Neural progenitor cell (in vitro differentiated cells): ENCODE measurements around the gene GABRB1. TPM values are rescaled to one million over a fixed set of nuclear protein-coding genes. Genes with fewer than 3 reads are reported as not detected.
A peak's percentile ranks its signal among the peaks of the same experiment; 100 is the strongest.

Experiments
- DNase-seq: peaks from one replicate; pipeline ENCODE4 v3.0.0-alpha.2; 2016; ENCODE audit warnings: low spot score
- H2AFZ ChIP-seq: fragments of 200-600 bp; sonication (generic); replicated peaks from 2 replicates; pipeline ENCODE4 v1.6.1; 2016; ENCODE audit warnings: antibody characterized with exemption
- H3F3A ChIP-seq: fragments of 200-600 bp; sonication (generic); 2 replicates; pipeline ENCODE4 v1.6.1; 2016; ENCODE audit warnings: antibody characterized with exemption, low read depth
- H3K27ac ChIP-seq: fragments of 200-600 bp; sonication (generic); 2 replicates; pipeline ENCODE4 v1.5.1; 2016; ENCODE audit warnings: mild to moderate bottlenecking
- H3K27me3 ChIP-seq: fragments of 200-600 bp; sonication (generic); 2 replicates; pipeline ENCODE4 v1.6.1; 2016; ENCODE audit warnings: mild to moderate bottlenecking, moderate library complexity
- H3K36me3 ChIP-seq: fragments of 200-600 bp; sonication (generic); 2 replicates; pipeline ENCODE4 v1.5.1; 2016
- H3K4me1 ChIP-seq: fragments of 200-600 bp; sonication (generic); 2 replicates; pipeline ENCODE4 v1.6.1; 2016; ENCODE audit warnings: mixed run types
- H3K4me2 ChIP-seq: fragments of 200-600 bp; sonication (generic); 2 replicates; pipeline ENCODE4 v1.6.1; 2016
- H3K4me3 ChIP-seq: fragments of 200-600 bp; sonication (generic); 2 replicates; pipeline ENCODE4 v1.5.1; 2016
- H3K79me2 ChIP-seq: fragments of 200-600 bp; sonication (generic); 2 replicates; pipeline ENCODE4 v1.6.1; 2016; ENCODE audit warnings: low read depth
- H3K9ac ChIP-seq: fragments of 200-600 bp; sonication (generic); 2 replicates; pipeline ENCODE4 v1.6.1; 2016
- H3K9me3 ChIP-seq: fragments of 200-600 bp; sonication (generic); 2 replicates; pipeline ENCODE4 v1.5.1; 2016; ENCODE audit warnings: low read depth
- H4K20me1 ChIP-seq: fragments of 200-600 bp; sonication (generic); 2 replicates; pipeline ENCODE4 v1.6.1; 2016; ENCODE audit warnings: low read depth
- H3K27ac Mint-ChIP-seq: 3 replicates; pipeline ENCODE4 v1.8.0; 2021; ENCODE audit warnings: mixed read lengths
- H3K27me3 Mint-ChIP-seq: 2 replicates; pipeline ENCODE4 v1.8.0; 2022; ENCODE audit warnings: low read depth, mild to moderate bottlenecking, inconsistent platforms, moderate library complexity, mixed read lengths; ENCODE audit not compliant: insufficient read depth
- H3K36me3 Mint-ChIP-seq: 3 replicates; pipeline ENCODE4 v1.8.0; 2021; ENCODE audit warnings: mixed read lengths
- H3K4me1 Mint-ChIP-seq: 3 replicates; pipeline ENCODE4 v1.8.0; 2021; ENCODE audit warnings: mixed read lengths
- H3K4me3 Mint-ChIP-seq: 3 replicates; pipeline ENCODE4 v1.8.0; 2021; ENCODE audit warnings: mild to moderate bottlenecking, moderate library complexity, mixed read lengths
- H3K9me3 Mint-ChIP-seq: 3 replicates; pipeline ENCODE4 v1.8.0; 2020; ENCODE audit warnings: mixed read lengths
- EZH2 ChIP-seq: fragments of 200-600 bp; sonication (generic); IDR thresholded peaks from 2 replicates; pipeline ENCODE4 v1.6.1; 2017; ENCODE audit warnings: antibody characterized with exemption, mild to moderate bottlenecking, moderate library complexity
- EZH2phosphoT487 ChIP-seq: fragments of 200-600 bp; sonication (generic); IDR thresholded peaks from 2 replicates; pipeline ENCODE4 v1.6.1; 2017; ENCODE audit warnings: antibody characterized with exemption
- total RNA-seq: library from RNA; depleted of rRNA; stranded (reverse); fragments of >200 nt; gene quantifications from 2 replicates; pipeline ENCODE4 v1.2.3, GENCODE V29; 2015; ENCODE audit warnings: low replicate concordance
- TF ChIP-seq, protein P1 (sequence below): fragments of 200-600 bp; sonication (generic); IDR thresholded peaks from 2 replicates; pipeline ENCODE4 v1.5.1; 2017; ENCODE audit warnings: antibody characterized with exemption, mild to moderate bottlenecking

The GABRB1 gene
- total RNA-seq, 1 donor from 2014 or later: not detected

- H3K27me3 Mint-ChIP-seq: no peaks in the 10 kb centered on the region
- Histone ChIP-seq H3F3A (peaks cover 4% of the 10 kb centered on the region), H3K4me2 (no peak overlapping the region), H2AFZ (peak overlapping the region; percentile 57), H3K4me3 (no peak overlapping the region), H3K27ac (no peak overlapping the region), H3K4me1 (no peaks in the 10 kb centered on the region), H3K9me3 (no peaks in the 10 kb centered on the region), H3K36me3 (no peaks in the 10 kb centered on the region), H4K20me1 (no peaks in the 10 kb centered on the region), H3K79me2 (no peaks in the 10 kb centered on the region), H3K9ac (no peak overlapping the region), H3K27me3 (no peaks in the 10 kb centered on the region)
- no peak for TF ChIP-seq EZH2phosphoT487
- TF ChIP-seq, protein P1, sequence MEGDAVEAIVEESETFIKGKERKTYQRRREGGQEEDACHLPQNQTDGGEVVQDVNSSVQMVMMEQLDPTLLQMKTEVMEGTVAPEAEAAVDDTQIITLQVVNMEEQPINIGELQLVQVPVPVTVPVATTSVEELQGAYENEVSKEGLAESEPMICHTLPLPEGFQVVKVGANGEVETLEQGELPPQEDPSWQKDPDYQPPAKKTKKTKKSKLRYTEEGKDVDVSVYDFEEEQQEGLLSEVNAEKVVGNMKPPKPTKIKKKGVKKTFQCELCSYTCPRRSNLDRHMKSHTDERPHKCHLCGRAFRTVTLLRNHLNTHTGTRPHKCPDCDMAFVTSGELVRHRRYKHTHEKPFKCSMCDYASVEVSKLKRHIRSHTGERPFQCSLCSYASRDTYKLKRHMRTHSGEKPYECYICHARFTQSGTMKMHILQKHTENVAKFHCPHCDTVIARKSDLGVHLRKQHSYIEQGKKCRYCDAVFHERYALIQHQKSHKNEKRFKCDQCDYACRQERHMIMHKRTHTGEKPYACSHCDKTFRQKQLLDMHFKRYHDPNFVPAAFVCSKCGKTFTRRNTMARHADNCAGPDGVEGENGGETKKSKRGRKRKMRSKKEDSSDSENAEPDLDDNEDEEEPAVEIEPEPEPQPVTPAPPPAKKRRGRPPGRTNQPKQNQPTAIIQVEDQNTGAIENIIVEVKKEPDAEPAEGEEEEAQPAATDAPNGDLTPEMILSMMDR: peak; percentile 93
- no peaks in the 10 kb centered on the region for H3K36me3 Mint-ChIP-seq
- no peak overlapping the region for H3K27ac Mint-ChIP-seq
- no peaks in the 10 kb centered on the region for H3K9me3 Mint-ChIP-seq
- no peaks in the 10 kb centered on the region for H3K4me1 Mint-ChIP-seq
- DNase-seq: peak; percentile 79
- no peak overlapping the region for H3K4me3 Mint-ChIP-seq
Observed at GRCh38 chr4:47122592-47123291, 91.4 kb downstream of the GABRB1 start.

GRCh38 chr4:47128991-47129390 lies 97.6 kb downstream of the GABRB1 start:
- no peaks in the 10 kb centered on the region for H3K27me3 Mint-ChIP-seq
- no peak overlapping the region for H3K4me3 Mint-ChIP-seq
- Histone ChIP-seq H3K4me3 (no peak overlapping the region), H3K4me2 (no peak overlapping the region), H3K4me1 (no peaks in the 10 kb centered on the region), H3K27ac (no peak overlapping the region), H3K27me3 (no peaks in the 10 kb centered on the region), H3K79me2 (no peaks in the 10 kb centered on the region), H3K9me3 (no peaks in the 10 kb centered on the region), H4K20me1 (no peaks in the 10 kb centered on the region), H3K36me3 (no peaks in the 10 kb centered on the region), H3F3A (no peaks in the 10 kb centered on the region), H3K9ac (no peak overlapping the region), H2AFZ (no peak overlapping the region)
- no peaks in the 10 kb centered on the region for H3K4me1 Mint-ChIP-seq
- H3K9me3 Mint-ChIP-seq: no peaks in the 10 kb centered on the region
- no peak overlapping the region for H3K27ac Mint-ChIP-seq
- no peak for DNase-seq
- TF ChIP-seq EZH2 (no peak), EZH2phosphoT487 (no peak)
- TF ChIP-seq, protein P1: no peak
- no peaks in the 10 kb centered on the region for H3K36me3 Mint-ChIP-seq

DNA sequence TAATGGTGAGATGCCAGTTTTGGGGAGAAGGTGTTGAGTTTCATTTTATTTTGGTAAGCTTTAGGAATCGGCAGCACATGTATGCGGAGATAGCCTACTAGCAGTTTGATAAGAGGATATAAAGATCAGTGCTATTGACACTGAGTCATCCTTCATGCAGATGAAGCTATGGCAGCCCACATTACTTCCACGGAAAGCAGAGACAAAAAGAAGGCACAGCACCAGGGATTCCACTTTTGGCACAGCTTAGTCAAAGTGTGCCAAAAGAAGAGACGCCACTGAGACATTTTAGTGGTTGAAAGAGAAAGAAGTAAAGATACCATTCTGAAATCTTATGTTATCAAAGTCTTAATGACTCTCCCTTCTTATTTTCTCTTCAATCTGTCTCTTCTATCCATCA lies 103.8 kb downstream of the GABRB1 start:
- no peaks in the 10 kb centered on the region for H3K9me3 ChIP-seq
- no peaks in the 10 kb centered on the region for H4K20me1 ChIP-seq
- Mint-ChIP-seq H3K27ac (no peak overlapping the region), H3K36me3 (no peaks in the 10 kb centered on the region), H3K4me1 (no peaks in the 10 kb centered on the region), H3K4me3 (no peak overlapping the region), H3K27me3 (no peaks in the 10 kb centered on the region), H3K9me3 (no peaks in the 10 kb centered on the region)
- no peak for DNase-seq
- TF ChIP-seq EZH2phosphoT487 (no peak), EZH2 (no peak)
- TF ChIP-seq, protein P1: no peak
- no peaks in the 10 kb centered on the region for H3F3A ChIP-seq
- no peaks in the 10 kb centered on the region for H3K36me3 ChIP-seq
- no peak overlapping the region for H2AFZ ChIP-seq
- no peaks in the 10 kb centered on the region for H3K4me1 ChIP-seq
- H3K27ac ChIP-seq: no peak overlapping the region
- no peak overlapping the region for H3K9ac ChIP-seq
- no peak overlapping the region for H3K4me3 ChIP-seq
- H3K79me2 ChIP-seq: no peaks in the 10 kb centered on the region
- H3K4me2 ChIP-seq: no peak overlapping the region
- H3K27me3 ChIP-seq: no peaks in the 10 kb centered on the region
